Left lung (tissue), 10 donors: ENCODE results near the gene EBLN2. TPM values are rescaled to one million over a fixed set of nuclear protein-coding genes. Genes with fewer than 3 reads are reported as not detected.

Experiments used
- ATAC-seq: fragments of 200-7000 bp; cut with Tn5 transposase; one replicate; pipeline ENCODE4 v1.9.1; 2020; ENCODE audit warnings: moderate library complexity
- DNase-seq, 4 donors: peaks; one replicate each; pipeline ENCODE4 v3.0.0-alpha.2; 2013 to 2020
- H3K27ac ChIP-seq, 2 donors: fragments of 200-600 bp; sonication (generic) in 1 of 2; one replicate each; pipeline versions ENCODE4 v1.5.0 to v1.8.0; 2020 to 2021
- H3K27me3 ChIP-seq, 2 donors: fragments of 200-600 bp; sonication (generic) in 1 of 2; one replicate each; pipeline versions ENCODE4 v1.5.0 to v1.8.0; 2020 to 2021
- H3K36me3 ChIP-seq, 2 donors: fragments of 200-600 bp; sonication (generic) in 1 of 2; one replicate each; pipeline versions ENCODE4 v1.5.0 to v1.8.0; 2020 to 2021
- H3K4me1 ChIP-seq, 2 donors: fragments of 200-600 bp; one replicate each; pipeline ENCODE4 v1.8.0; 2021
- H3K4me3 ChIP-seq, 2 donors: fragments of 200-600 bp; sonication (generic) in 1 of 2; one replicate each; pipeline versions ENCODE4 v1.5.0 to v1.8.0; 2020 to 2021; ENCODE audit warnings: mild to moderate bottlenecking in 1 of 2
- H3K9me3 ChIP-seq, 2 donors: fragments of 200-600 bp; sonication (generic) in 1 of 2; one replicate each; pipeline versions ENCODE4 v1.5.0 to v1.8.0; 2020 to 2021
- intact Hi-C, 2 donors: fragments of 100-400 bp; cut with DNase I; formaldehyde crosslinking; loops; one replicate each; pipeline versions ENCODE4 v1.11.2 to v1.14.2; 2022
- polyA plus RNA-seq, 6 donors: library from polyadenylated mRNA; unstranded; fragments of 120-200 nt; gene quantifications; one replicate each; pipeline ENCODE4 v1.2.1, GENCODE V29; 2013; ENCODE audit not compliant: insufficient read length in 6 of 6
- total RNA-seq, 2 donors: library from RNA; stranded (reverse); fragmentation: NEBNext Ultra II Directional; extraction: Animal tissue kit (Norgen Biotek cat#: 25700); gene quantifications; one replicate each; pipeline ENCODE4 v1.2.1, GENCODE V29; 2021
- TF ChIP-seq, protein P1 (sequence below), 2 donors: fragments of 200-600 bp; sonication (generic) in 1 of 2; IDR thresholded peaks; one replicate each; pipeline versions ENCODE4 v1.5.0 to v1.8.0; 2021; ENCODE audit warnings: antibody characterized with exemption in 2 of 2
- donor health status: DM: no; HTN: yes; CAD: no.
- donor health status: DM: no; HTN: no; CAD: no.

The EBLN2 gene
- total and polyA plus RNA-seq, 8 donors: 3.7 to 10.2 (median 9.4) TPM

GRCh38 chr3:73086071-73086494, 24.6 kb downstream of the EBLN2 start:
- H3K36me3 ChIP-seq: no peaks in the 10 kb centered on the region
- H3K4me3 ChIP-seq: no peak overlapping the region
- peak in 2 of 4 donors; percentile 68 to 79 for DNase-seq
- no peaks in the 10 kb centered on the region for H3K27me3 ChIP-seq
- no peaks in the 10 kb centered on the region for H3K9me3 ChIP-seq
- H3K4me1 ChIP-seq: peaks cover 0 to 7% of the 10 kb centered on the region in 2 donors
- H3K27ac ChIP-seq: no peak overlapping the region
- ATAC-seq: peak; percentile 91
- intact Hi-C loops: loop anchor here in 1 of 2 donors (10.0 kb wide), 2 partner anchors 141 to 231 kb away; no protein-coding TSS in a partner anchor
- TF ChIP-seq, protein P1, sequence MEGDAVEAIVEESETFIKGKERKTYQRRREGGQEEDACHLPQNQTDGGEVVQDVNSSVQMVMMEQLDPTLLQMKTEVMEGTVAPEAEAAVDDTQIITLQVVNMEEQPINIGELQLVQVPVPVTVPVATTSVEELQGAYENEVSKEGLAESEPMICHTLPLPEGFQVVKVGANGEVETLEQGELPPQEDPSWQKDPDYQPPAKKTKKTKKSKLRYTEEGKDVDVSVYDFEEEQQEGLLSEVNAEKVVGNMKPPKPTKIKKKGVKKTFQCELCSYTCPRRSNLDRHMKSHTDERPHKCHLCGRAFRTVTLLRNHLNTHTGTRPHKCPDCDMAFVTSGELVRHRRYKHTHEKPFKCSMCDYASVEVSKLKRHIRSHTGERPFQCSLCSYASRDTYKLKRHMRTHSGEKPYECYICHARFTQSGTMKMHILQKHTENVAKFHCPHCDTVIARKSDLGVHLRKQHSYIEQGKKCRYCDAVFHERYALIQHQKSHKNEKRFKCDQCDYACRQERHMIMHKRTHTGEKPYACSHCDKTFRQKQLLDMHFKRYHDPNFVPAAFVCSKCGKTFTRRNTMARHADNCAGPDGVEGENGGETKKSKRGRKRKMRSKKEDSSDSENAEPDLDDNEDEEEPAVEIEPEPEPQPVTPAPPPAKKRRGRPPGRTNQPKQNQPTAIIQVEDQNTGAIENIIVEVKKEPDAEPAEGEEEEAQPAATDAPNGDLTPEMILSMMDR (IDR thresholded peaks at IDR 0.05): peak; percentile 59 to 62

DNA sequence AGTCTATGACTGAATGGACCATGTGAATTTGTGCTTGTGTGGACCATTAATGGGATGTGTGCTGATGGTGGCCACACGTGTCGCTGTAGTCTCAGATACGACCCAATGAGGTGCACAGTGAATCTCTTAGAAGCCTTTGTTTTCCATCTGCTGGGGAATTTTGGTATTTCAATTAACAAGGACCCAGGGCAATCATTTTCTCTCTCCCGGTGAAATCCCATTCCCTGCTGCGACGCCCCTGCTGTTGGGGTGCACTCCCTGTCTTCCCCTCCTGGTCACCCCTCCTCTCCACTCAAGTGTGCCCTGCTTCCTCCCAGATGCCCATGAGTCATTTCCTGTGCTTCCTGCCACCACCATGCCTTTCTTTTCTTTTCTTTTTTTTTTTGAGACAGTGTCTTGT, 32.7 kb downstream of the EBLN2 start:
- intact Hi-C loops: no loop called here
- H3K27ac ChIP-seq: peak overlapping the region in 1 of 2 donors; percentile 31
- DNase-seq (no peak), ATAC-seq (peak; percentile 33)
- no peak overlapping the region for H3K4me3 ChIP-seq
- no peaks in the 10 kb centered on the region for H3K27me3 ChIP-seq
- H3K9me3 ChIP-seq: no peaks in the 10 kb centered on the region
- TF ChIP-seq, protein P1 (IDR thresholded peaks at IDR 0.05): no peak
- H3K4me1 ChIP-seq: peaks cover 0 to 12% of the 10 kb centered on the region in 2 donors
- no peaks in the 10 kb centered on the region for H3K36me3 ChIP-seq

DNA sequence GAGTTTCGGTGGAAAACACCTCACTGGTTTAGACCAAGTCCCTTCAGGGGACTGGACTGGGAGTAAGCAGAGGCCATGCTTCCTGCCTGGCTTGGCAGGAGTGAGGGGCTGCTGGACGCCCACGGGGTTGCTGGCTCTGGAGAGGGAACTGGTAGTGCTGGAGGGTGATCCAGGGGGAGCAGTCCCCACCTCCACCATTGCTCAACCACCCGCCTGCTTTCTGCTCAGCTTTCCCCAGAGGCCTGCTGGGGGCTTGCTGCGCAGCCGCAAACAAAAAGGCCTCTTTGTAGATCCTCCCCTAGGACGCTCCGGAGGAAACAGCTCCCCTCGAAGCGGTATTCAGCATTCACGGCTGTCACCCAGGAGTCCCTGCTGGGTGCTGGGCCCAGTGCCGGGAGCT, 33.5 kb downstream of the EBLN2 start:
- DNase-seq: peak in 1 of 4 donors; percentile 10
- no peaks in the 10 kb centered on the region for H3K9me3 ChIP-seq
- no peak for ATAC-seq
- H3K27me3 ChIP-seq: no peaks in the 10 kb centered on the region
- peak overlapping the region in 1 of 2 donors; percentile 31 for H3K27ac ChIP-seq
- intact Hi-C loops: loop anchor here in 1 of 2 donors (5.0 kb wide), 1 partner anchor 407 kb away; no protein-coding TSS in a partner anchor
- no peaks in the 10 kb centered on the region for H3K36me3 ChIP-seq
- TF ChIP-seq, protein P1 (IDR thresholded peaks at IDR 0.05): no peak
- H3K4me3 ChIP-seq: no peak overlapping the region
- H3K4me1 ChIP-seq: peaks cover 0 to 12% of the 10 kb centered on the region in 2 donors

GRCh38 chr3:73096169-73096568, 34.7 kb downstream of the EBLN2 start:
- intact Hi-C loops: loop anchor here in 1 of 2 donors (5.0 kb wide), 1 partner anchor 406 kb away; no protein-coding TSS in a partner anchor
- no peak overlapping the region for H3K4me3 ChIP-seq
- no peak overlapping the region for H3K27ac ChIP-seq
- TF ChIP-seq, protein P1 (IDR thresholded peaks at IDR 0.05): no peak
- ATAC-seq (no peak), DNase-seq (no peak)
- peaks cover 0 to 12% of the 10 kb centered on the region in 2 donors for H3K4me1 ChIP-seq
- H3K9me3 ChIP-seq: no peaks in the 10 kb centered on the region
- H3K27me3 ChIP-seq: no peaks in the 10 kb centered on the region
- H3K36me3 ChIP-seq: no peaks in the 10 kb centered on the region

DNA sequence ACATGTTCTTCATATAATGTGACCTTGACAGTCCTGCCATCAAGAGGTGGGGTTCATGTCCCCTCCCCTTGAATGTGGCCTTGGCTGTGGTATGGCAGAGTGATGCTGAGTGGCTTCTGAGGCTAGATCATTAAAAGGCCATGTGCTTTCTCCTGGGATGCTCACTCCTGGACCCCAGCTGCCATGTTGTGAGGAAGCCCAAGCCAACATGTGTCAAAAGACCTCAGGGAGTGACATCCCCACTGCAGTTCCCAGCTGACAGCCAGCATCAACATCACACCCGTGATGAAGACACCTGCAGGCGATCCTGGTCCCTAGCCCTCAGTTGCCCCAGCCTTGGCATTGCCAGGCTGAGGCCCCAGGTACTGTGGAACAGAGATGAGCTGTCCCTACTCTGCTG, 36.6 kb downstream of the EBLN2 start:
- Histone ChIP-seq H3K36me3 (no peaks in the 10 kb centered on the region), H3K9me3 (no peaks in the 10 kb centered on the region), H3K27me3 (no peaks in the 10 kb centered on the region), H3K27ac (no peak overlapping the region), H3K4me1 (peaks cover 0 to 12% of the 10 kb centered on the region in 2 donors), H3K4me3 (no peak overlapping the region)
- ATAC-seq (no peak), DNase-seq (no peak)
- TF ChIP-seq, protein P1 (IDR thresholded peaks at IDR 0.05): no peak
- intact Hi-C loops: loop anchor here in 1 of 2 donors (5.0 kb wide), 1 partner anchor 404 kb away; no protein-coding TSS in a partner anchor
